ENCODE results near the gene SAP30L.

The SAP30L gene

DNA sequence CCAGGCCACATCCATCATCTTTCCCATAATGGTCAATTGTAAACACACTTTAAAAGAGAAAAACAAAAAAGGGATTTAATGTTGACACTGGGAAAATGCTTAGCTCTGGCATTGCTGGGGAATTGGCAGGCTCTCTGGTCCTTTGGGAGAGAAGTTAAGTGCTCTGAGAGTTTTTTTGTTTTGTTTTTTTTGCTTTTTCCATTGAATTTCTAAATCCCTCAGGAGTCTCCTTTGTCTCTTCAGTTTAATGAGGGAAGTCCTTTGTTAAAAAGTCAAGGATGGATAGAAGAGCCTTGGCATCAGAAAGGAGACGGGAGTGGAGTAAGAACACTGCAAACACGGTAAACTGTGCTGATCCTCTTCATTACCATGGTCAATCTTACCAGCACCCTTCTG is 39.3 kb downstream of the SAP30L start:
- Histone ChIP-seq H3K4me3 (ENCODE audit: low read depth in 1 of 5, low read length in 5 of 5) (no peak overlapping the region), H3K36me3 (ENCODE audit: control insufficient read depth in 5 of 5, insufficient read depth in 5 of 5, low read length in 5 of 5) (no peaks in the 10 kb centered on the region), H3K27me3 (ENCODE audit: control insufficient read depth in 5 of 5, insufficient read depth in 4 of 5, low read length in 5 of 5) (peaks cover 58 to 85% (median 79%) of the 10 kb centered on the region in 5 donors), H3K27ac (ENCODE audit: low read depth, low read length) (no peak overlapping the region), H3K4me1 (ENCODE audit: control insufficient read depth in 5 of 5, insufficient read depth in 5 of 5, low read length in 5 of 5) (peaks cover 0 to 23% (median 16%) of the 10 kb centered on the region in 5 donors), H3K9me3 (ENCODE audit: control insufficient read depth in 5 of 5, low read length in 5 of 5) (no peaks in the 10 kb centered on the region), H3K9ac (ENCODE audit: low read length in 5 of 5) (no peak overlapping the region)

- Histone ChIP-seq H3K27me3 (ENCODE audit: control insufficient read depth in 5 of 5, insufficient read depth in 4 of 5, low read length in 5 of 5) (peaks cover 51 to 80% (median 70%) of the 10 kb centered on the region in 5 donors), H3K27ac (ENCODE audit: low read depth, low read length) (no peak overlapping the region), H3K4me3 (ENCODE audit: low read depth in 1 of 5, low read length in 5 of 5) (no peak overlapping the region), H3K9me3 (ENCODE audit: control insufficient read depth in 5 of 5, low read length in 5 of 5) (no peaks in the 10 kb centered on the region), H3K9ac (ENCODE audit: low read length in 5 of 5) (no peak overlapping the region), H3K4me1 (ENCODE audit: control insufficient read depth in 5 of 5, insufficient read depth in 5 of 5, low read length in 5 of 5) (peaks cover 0 to 23% (median 16%) of the 10 kb centered on the region in 5 donors), H3K36me3 (ENCODE audit: control insufficient read depth in 5 of 5, insufficient read depth in 5 of 5, low read length in 5 of 5) (no peaks in the 10 kb centered on the region)
These were observed 40.1 kb downstream of the SAP30L start for GRCh38 chr5:154485850-154486426.

- Histone ChIP-seq H3K36me3 (ENCODE audit: control insufficient read depth in 5 of 5, insufficient read depth in 5 of 5, low read length in 5 of 5) (no peaks in the 10 kb centered on the region), H3K27me3 (ENCODE audit: control insufficient read depth in 5 of 5, insufficient read depth in 4 of 5, low read length in 5 of 5) (peaks cover 46 to 75% (median 65%) of the 10 kb centered on the region in 5 donors), H3K4me3 (ENCODE audit: low read depth in 1 of 5, low read length in 5 of 5) (no peak overlapping the region), H3K9me3 (ENCODE audit: control insufficient read depth in 5 of 5, low read length in 5 of 5) (no peaks in the 10 kb centered on the region), H3K4me1 (ENCODE audit: control insufficient read depth in 5 of 5, insufficient read depth in 5 of 5, low read length in 5 of 5) (peaks cover 0 to 23% (median 16%) of the 10 kb centered on the region in 5 donors), H3K27ac (ENCODE audit: low read depth, low read length) (no peak overlapping the region), H3K9ac (ENCODE audit: low read length in 5 of 5) (no peak overlapping the region)
These were observed 40.6 kb downstream of the SAP30L start for GRCh38 chr5:154486427-154486866.

GRCh38 chr5:154487541-154487940 is 41.7 kb downstream of the SAP30L start:
- Histone ChIP-seq H3K4me1 (ENCODE audit: control insufficient read depth in 5 of 5, insufficient read depth in 5 of 5, low read length in 5 of 5) (peaks cover 0 to 23% (median 16%) of the 10 kb centered on the region in 5 donors), H3K4me3 (ENCODE audit: low read depth in 1 of 5, low read length in 5 of 5) (no peak overlapping the region), H3K9ac (ENCODE audit: low read length in 5 of 5) (no peak overlapping the region), H3K36me3 (ENCODE audit: control insufficient read depth in 5 of 5, insufficient read depth in 5 of 5, low read length in 5 of 5) (no peaks in the 10 kb centered on the region), H3K27ac (ENCODE audit: low read depth, low read length) (no peak overlapping the region), H3K9me3 (ENCODE audit: control insufficient read depth in 5 of 5, low read length in 5 of 5) (no peaks in the 10 kb centered on the region), H3K27me3 (ENCODE audit: control insufficient read depth in 5 of 5, insufficient read depth in 4 of 5, low read length in 5 of 5) (peaks cover 35 to 66% (median 59%) of the 10 kb centered on the region in 5 donors)

GRCh38 chr5:154491941-154492340 is 46.1 kb downstream of the SAP30L start:
- H3K27me3 ChIP-seq (ENCODE audit: control insufficient read depth in 5 of 5, insufficient read depth in 4 of 5, low read length in 5 of 5): peaks cover 5 to 36% (median 21%) of the 10 kb centered on the region in 5 donors
- no peak overlapping the region for H3K4me3 ChIP-seq (ENCODE audit: low read depth in 1 of 5, low read length in 5 of 5)
- no peak overlapping the region for H3K9ac ChIP-seq (ENCODE audit: low read length in 5 of 5)
- H3K27ac ChIP-seq (ENCODE audit: low read depth, low read length): no peak overlapping the region
- H3K36me3 ChIP-seq (ENCODE audit: control insufficient read depth in 5 of 5, insufficient read depth in 5 of 5, low read length in 5 of 5): no peaks in the 10 kb centered on the region
- H3K9me3 ChIP-seq (ENCODE audit: control insufficient read depth in 5 of 5, low read length in 5 of 5): no peaks in the 10 kb centered on the region
- H3K4me1 ChIP-seq (ENCODE audit: control insufficient read depth in 5 of 5, insufficient read depth in 5 of 5, low read length in 5 of 5): no peaks in the 10 kb centered on the region

- H3K27ac ChIP-seq (ENCODE audit: low read depth, low read length): no peak overlapping the region
- H3K9ac ChIP-seq (ENCODE audit: low read length in 5 of 5): no peak overlapping the region
- H3K4me3 ChIP-seq (ENCODE audit: low read depth in 1 of 5, low read length in 5 of 5): no peak overlapping the region
- no peaks in the 10 kb centered on the region for H3K9me3 ChIP-seq (ENCODE audit: control insufficient read depth in 5 of 5, low read length in 5 of 5)
- no peaks in the 10 kb centered on the region for H3K36me3 ChIP-seq (ENCODE audit: control insufficient read depth in 5 of 5, insufficient read depth in 5 of 5, low read length in 5 of 5)
- H3K27me3 ChIP-seq (ENCODE audit: control insufficient read depth in 5 of 5, insufficient read depth in 4 of 5, low read length in 5 of 5): peaks cover 5 to 27% (median 13%) of the 10 kb centered on the region in 5 donors
- H3K4me1 ChIP-seq (ENCODE audit: control insufficient read depth in 5 of 5, insufficient read depth in 5 of 5, low read length in 5 of 5): no peaks in the 10 kb centered on the region
These were observed 47.5 kb downstream of the SAP30L start for GRCh38 chr5:154493274-154493673.

DNA sequence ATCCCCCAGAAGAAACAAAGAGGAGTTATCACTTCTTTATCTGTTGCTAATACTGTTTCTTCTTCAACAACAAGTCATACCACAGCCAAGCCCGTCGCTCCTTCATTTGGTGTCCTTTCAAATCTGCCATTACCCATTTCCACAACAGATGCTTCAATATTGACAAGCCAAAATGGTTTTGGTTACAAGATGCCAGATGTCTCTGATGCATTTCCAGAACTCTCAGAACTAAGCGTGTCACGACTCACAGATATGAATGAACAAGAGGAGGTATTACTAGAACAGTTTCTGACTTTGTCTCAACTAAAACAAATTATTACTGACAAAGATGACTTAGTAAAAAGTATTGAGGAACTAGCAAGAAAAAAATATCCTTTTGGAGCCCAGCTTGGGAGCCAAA is 48.2 kb downstream of the SAP30L start:
- Histone ChIP-seq H3K27ac (ENCODE audit: low read depth, low read length) (no peak overlapping the region), H3K9ac (ENCODE audit: low read length in 5 of 5) (no peak overlapping the region), H3K9me3 (ENCODE audit: control insufficient read depth in 5 of 5, low read length in 5 of 5) (no peaks in the 10 kb centered on the region), H3K36me3 (ENCODE audit: control insufficient read depth in 5 of 5, insufficient read depth in 5 of 5, low read length in 5 of 5) (no peaks in the 10 kb centered on the region), H3K4me3 (ENCODE audit: low read depth in 1 of 5, low read length in 5 of 5) (no peak overlapping the region), H3K27me3 (ENCODE audit: control insufficient read depth in 5 of 5, insufficient read depth in 4 of 5, low read length in 5 of 5) (peaks cover 5 to 25% (median 11%) of the 10 kb centered on the region in 5 donors), H3K4me1 (ENCODE audit: control insufficient read depth in 5 of 5, insufficient read depth in 5 of 5, low read length in 5 of 5) (no peaks in the 10 kb centered on the region)

GRCh38 chr5:154498591-154498990 is 52.8 kb downstream of the SAP30L start:
- no peaks in the 10 kb centered on the region for H3K36me3 ChIP-seq (ENCODE audit: control insufficient read depth in 5 of 5, insufficient read depth in 5 of 5, low read length in 5 of 5)
- no peak overlapping the region for H3K27ac ChIP-seq (ENCODE audit: low read depth, low read length)
- H3K9ac ChIP-seq (ENCODE audit: low read length in 5 of 5): no peak overlapping the region
- no peak overlapping the region for H3K4me3 ChIP-seq (ENCODE audit: low read depth in 1 of 5, low read length in 5 of 5)
- peaks cover 0 to 9% (median 4%) of the 10 kb centered on the region in 5 donors for H3K27me3 ChIP-seq (ENCODE audit: control insufficient read depth in 5 of 5, insufficient read depth in 4 of 5, low read length in 5 of 5)
- H3K4me1 ChIP-seq (ENCODE audit: control insufficient read depth in 5 of 5, insufficient read depth in 5 of 5, low read length in 5 of 5): no peaks in the 10 kb centered on the region
- no peaks in the 10 kb centered on the region for H3K9me3 ChIP-seq (ENCODE audit: control insufficient read depth in 5 of 5, low read length in 5 of 5)

DNA sequence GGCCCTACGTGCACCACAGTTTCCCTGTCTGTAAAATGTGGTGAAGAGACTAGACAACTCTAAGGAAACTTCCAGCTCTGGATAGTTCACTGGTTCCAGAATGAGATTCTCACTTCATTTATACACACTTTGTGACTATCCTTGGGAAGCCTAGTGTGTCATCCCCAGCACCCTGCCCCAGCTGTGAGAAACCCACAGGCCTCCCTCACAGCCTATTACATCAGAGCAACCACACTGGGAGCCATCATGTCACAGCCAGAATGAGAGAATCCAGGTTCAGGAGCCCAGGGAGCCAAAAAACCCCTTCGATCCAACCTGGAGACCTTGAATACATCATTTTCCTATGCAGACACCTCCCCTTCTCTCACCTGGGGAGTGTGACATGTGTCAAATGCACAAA is 53.2 kb downstream of the SAP30L start:
- H3K36me3 ChIP-seq (ENCODE audit: control insufficient read depth in 5 of 5, insufficient read depth in 5 of 5, low read length in 5 of 5): no peaks in the 10 kb centered on the region
- peaks cover 0 to 6% (median 2%) of the 10 kb centered on the region in 5 donors for H3K27me3 ChIP-seq (ENCODE audit: control insufficient read depth in 5 of 5, insufficient read depth in 4 of 5, low read length in 5 of 5)

DNA sequence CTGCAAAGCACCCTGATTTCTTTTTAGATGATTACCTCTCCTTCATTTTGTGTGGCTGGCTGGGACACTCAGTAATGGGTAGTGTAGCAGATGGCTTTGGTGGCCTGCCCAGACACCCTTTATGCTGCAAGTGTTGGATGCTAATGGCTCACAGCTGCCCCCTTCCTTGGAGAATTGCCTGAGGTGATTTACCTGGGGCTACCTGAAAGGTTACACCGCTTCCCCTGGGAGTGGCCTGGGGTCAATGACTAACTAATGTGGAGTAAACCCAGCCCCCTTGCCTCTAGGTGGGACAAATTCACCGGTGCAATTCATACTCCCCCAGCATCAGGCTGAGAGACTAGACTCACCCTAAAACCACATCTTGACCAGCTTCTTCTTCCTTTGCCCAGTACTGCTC is 55.8 kb downstream of the SAP30L start:
- no peaks in the 10 kb centered on the region for H3K36me3 ChIP-seq (ENCODE audit: control insufficient read depth in 5 of 5, insufficient read depth in 5 of 5, low read length in 5 of 5)
- no peak overlapping the region for H3K27ac ChIP-seq (ENCODE audit: low read depth, low read length)
- no peak overlapping the region for H3K9ac ChIP-seq (ENCODE audit: low read length in 5 of 5)
- no peaks in the 10 kb centered on the region for H3K9me3 ChIP-seq (ENCODE audit: control insufficient read depth in 5 of 5, low read length in 5 of 5)
- H3K4me3 ChIP-seq (ENCODE audit: low read depth in 1 of 5, low read length in 5 of 5): no peak overlapping the region
- peaks cover 0 to 5% (median 3%) of the 10 kb centered on the region in 5 donors for H3K27me3 ChIP-seq (ENCODE audit: control insufficient read depth in 5 of 5, insufficient read depth in 4 of 5, low read length in 5 of 5)
- no peaks in the 10 kb centered on the region for H3K4me1 ChIP-seq (ENCODE audit: control insufficient read depth in 5 of 5, insufficient read depth in 5 of 5, low read length in 5 of 5)

More for the DNA sequence above, 53.2 kb downstream of the SAP30L start:
- Histone ChIP-seq H3K9me3 (ENCODE audit: control insufficient read depth in 5 of 5, low read length in 5 of 5) (no peaks in the 10 kb centered on the region), H3K4me3 (ENCODE audit: low read depth in 1 of 5, low read length in 5 of 5) (no peak overlapping the region), H3K9ac (ENCODE audit: low read length in 5 of 5) (no peak overlapping the region), H3K27ac (ENCODE audit: low read depth, low read length) (no peak overlapping the region), H3K4me1 (ENCODE audit: control insufficient read depth in 5 of 5, insufficient read depth in 5 of 5, low read length in 5 of 5) (no peaks in the 10 kb centered on the region)
